HCT116 (cell line): Measurements from ENCODE around the gene WHRN. TPM values are rescaled to one million over a fixed set of nuclear protein-coding genes. Genes with fewer than 3 reads are reported as not detected.

Source experiments
- ATAC-seq: fragments of 200-7000 bp; cut with Tn5 transposase; 2 replicates; pipeline ENCODE4 v1.9.1; 2020; ENCODE audit warnings: mild to moderate bottlenecking, moderate library complexity
- BruUV-seq: library from RNA; stranded (reverse); fragments of 400-500 nt; replicated peaks from 2 replicates; lab custom pipeline; 2021; lab: Mats Ljungman, UMichigan
- CTCF ChIA-PET: fragments of 300-600 bp; sonication (Branson Sonifier 250); formaldehyde crosslinking; loops from one replicate; lab custom pipeline; 2021; ENCODE audit warnings: antibody characterized with exemption; lab: Charles Lee
- POLR2A ChIA-PET: fragments of 300-600, 350-600 bp; sonication (Branson Sonifier 250); formaldehyde crosslinking; loops from one replicate; lab custom pipeline; 2021; ENCODE audit warnings: antibody characterized with exemption; lab: Charles Lee
- RAD21 ChIA-PET, 2 experiments: fragments of 300-600 bp; sonication (Branson Sonifier 250); formaldehyde crosslinking; loops; one replicate each; lab custom pipeline; 2023; ENCODE audit warnings: low total read pairs in 2 of 2; ENCODE audit not compliant: uncharacterized antibody in 2 of 2, unreplicated experiment in 2 of 2, low non-redundant PET in 1 of 2; lab: Charles Lee
- DNase-seq: peaks from one replicate; pipeline ENCODE4 v3.0.0-alpha.2; 2010; ENCODE audit warnings: low read depth, low spot score
- H2AFZ ChIP-seq: fragments of 200-600 bp; shearing (Covaris generic), sonication (generic); 2 replicates; pipeline ENCODE4 v1.6.1; 2017; ENCODE audit warnings: low read depth, mixed run types, mixed read lengths, antibody characterized with exemption, low read length; ENCODE audit not compliant: poor library complexity, severe bottlenecking
- H3K27ac ChIP-seq: 2 replicates; pipeline ENCODE4 v1.5.1; 2012; ENCODE audit warnings: low read depth, low read length
- H3K27me3 ChIP-seq: fragments of 200-600 bp; sonication (generic); 2 replicates; pipeline ENCODE4 v1.6.1; 2016; ENCODE audit warnings: mixed run types, low read length, mixed read lengths; ENCODE audit not compliant: insufficient read depth
- H3K36me3 ChIP-seq, 2 experiments: fragments of 200-500 bp in 1 of 2; fragments of 200-600 bp in 1 of 2; sonication (Bioruptor generic) in 1 of 2; sonication (generic) in 1 of 2; 2 replicates each; pipeline versions ENCODE4 v1.5.1 to v1.6.1; 2014 to 2016; ENCODE audit warnings: low read length in 2 of 2, inconsistent platforms in 1 of 2, mixed read lengths in 1 of 2, mixed run types in 1 of 2; ENCODE audit not compliant: insufficient read depth in 2 of 2, control insufficient read depth in 1 of 2
- H3K4me1 ChIP-seq, 2 experiments: fragments of 200-600 bp in 1 of 2; sonication (generic) in 1 of 2; 2 replicates each; pipeline versions ENCODE4 v1.5.1 to v1.6.1; 2012 to 2017; ENCODE audit warnings: low read length in 2 of 2, inconsistent platforms in 1 of 2, mild to moderate bottlenecking in 1 of 2, mixed read lengths in 1 of 2, mixed run types in 1 of 2, moderate library complexity in 1 of 2; ENCODE audit not compliant: insufficient read depth in 2 of 2, control insufficient read depth in 1 of 2
- H3K4me2 ChIP-seq: fragments of 200-600 bp; sonication (generic); 2 replicates; pipeline ENCODE4 v1.6.1; 2017; ENCODE audit warnings: mixed run types, low read length, mixed read lengths
- H3K4me3 ChIP-seq, 2 experiments: fragments of 200-600 bp in 1 of 2; sonication (generic) in 1 of 2; replicated peaks in 1 of 2; 2 replicates each; pipeline ENCODE4 v1.5.1; 2011 to 2016; ENCODE audit warnings: low read length in 2 of 2, control low read depth in 1 of 2, low read depth in 1 of 2, mild to moderate bottlenecking in 1 of 2, mixed read lengths in 1 of 2, mixed run types in 1 of 2
- H3K79me2 ChIP-seq: fragments of 200-600 bp; sonication (generic); 2 replicates; pipeline ENCODE4 v1.6.1; 2017; ENCODE audit warnings: mild to moderate bottlenecking, mixed run types, low read length, moderate library complexity, mixed read lengths; ENCODE audit not compliant: insufficient read depth
- H3K9ac ChIP-seq: fragments of 200-600 bp; sonication (generic); 2 replicates; pipeline ENCODE4 v1.6.1; 2016; ENCODE audit warnings: low read length, mixed read lengths
- H3K9me2 ChIP-seq: fragments of 200-600 bp; sonication (generic), shearing (Covaris generic); 2 replicates; pipeline ENCODE4 v1.6.1; 2017; ENCODE audit warnings: mixed run types, mild to moderate bottlenecking, moderate library complexity; ENCODE audit not compliant: insufficient read depth
- H3K9me3 ChIP-seq, 2 experiments: fragments of 200-500 bp in 1 of 2; fragments of 200-600 bp in 1 of 2; sonication (Bioruptor generic) in 1 of 2; sonication (generic) in 1 of 2; 2 replicates each; pipeline ENCODE4 v1.6.1; 2014 to 2017; ENCODE audit warnings: low read length in 2 of 2, mixed read lengths in 2 of 2, inconsistent platforms in 1 of 2, low read depth in 1 of 2, mild to moderate bottlenecking in 1 of 2, mixed run types in 1 of 2, moderate library complexity in 1 of 2; ENCODE audit not compliant: control insufficient read depth in 1 of 2, insufficient read depth in 1 of 2
- H4K20me1 ChIP-seq: fragments of 200-600 bp; sonication (generic), shearing (Covaris generic); 2 replicates; pipeline ENCODE4 v1.6.1; 2017; ENCODE audit warnings: mixed run types, mild to moderate bottlenecking, moderate library complexity; ENCODE audit not compliant: insufficient read depth
- CTCF ChIP-seq, 3 experiments: fragments of 200-600 bp in 1 of 3; sonication (generic) in 1 of 3; IDR thresholded peaks in 2 of 3; conservative IDR thresholded peaks in 1 of 3; 2 replicates each; pipeline ENCODE4 v1.5.1; 2012 to 2017; ENCODE audit warnings: low read depth in 2 of 3, low read length in 2 of 3, antibody characterized with exemption in 1 of 3, borderline replicate concordance in 1 of 3, control low read depth in 1 of 3, mild to moderate bottlenecking in 1 of 3, mixed read lengths in 1 of 3, mixed run types in 1 of 3, moderate library complexity in 1 of 3; ENCODE audit not compliant: insufficient read depth in 1 of 3
- ELF1 ChIP-seq: IDR thresholded peaks from 2 replicates; pipeline ENCODE4 v1.6.1; 2012; ENCODE audit warnings: low read depth, borderline replicate concordance
- EZH2 ChIP-seq: fragments of 200-600 bp; sonication (generic); IDR thresholded peaks from 2 replicates; pipeline ENCODE4 v1.6.1; 2017; ENCODE audit warnings: antibody characterized with exemption, mixed run types
- FOSL1 ChIP-seq: IDR thresholded peaks from 2 replicates; pipeline ENCODE4 v1.6.1; 2012; ENCODE audit warnings: low read depth
- RAD21 ChIP-seq: IDR thresholded peaks from 2 replicates; pipeline ENCODE4 v1.6.1; 2012; ENCODE audit warnings: low read depth, mild to moderate bottlenecking
- SIN3A ChIP-seq: IDR thresholded peaks from 2 replicates; pipeline ENCODE4 v1.6.1; 2012; ENCODE audit warnings: low read depth
- SP1 ChIP-seq: IDR thresholded peaks from 2 replicates; pipeline ENCODE4 v1.6.1; 2012; ENCODE audit warnings: low read depth
- SRF ChIP-seq: IDR thresholded peaks from 2 replicates; pipeline ENCODE4 v1.6.1; 2012; ENCODE audit warnings: low read depth
- TCF7L2 ChIP-seq: IDR thresholded peaks from 2 replicates; pipeline ENCODE4 v1.7.0; 2011; ENCODE audit warnings: borderline replicate concordance, inconsistent platforms; ENCODE audit not compliant: insufficient read depth, insufficient read length; ENCODE audit errors: extremely low read depth
- YY1 ChIP-seq: IDR thresholded peaks from 2 replicates; pipeline ENCODE4 v1.6.1; 2011; ENCODE audit warnings: low read length, low read depth, moderate library complexity, mild to moderate bottlenecking; ENCODE audit not compliant: insufficient replicate concordance; ENCODE audit errors: extremely low read depth
- ZBTB33 ChIP-seq: IDR thresholded peaks from 2 replicates; pipeline ENCODE4 v1.6.1; 2011; ENCODE audit warnings: mild to moderate bottlenecking, low read length, moderate library complexity; ENCODE audit not compliant: insufficient replicate concordance; ENCODE audit errors: extremely low read depth
- ZNF274 ChIP-seq: fragments of 200-500 bp; sonication (Bioruptor generic); IDR thresholded peaks from 2 replicates; pipeline ENCODE4 v1.6.1; 2014; ENCODE audit warnings: mild to moderate bottlenecking, low read depth, low read length, inconsistent platforms
- intact Hi-C: fragments of 100-400 bp; cut with micrococcal nuclease; formaldehyde crosslinking; loops from 2 replicates; pipeline ENCODE4 v1.10.0; 2022
- total RNA-seq: library from RNA; stranded (reverse); gene quantifications from one replicate; pipeline ENCODE4 v1.2.1, GENCODE V29; 2021; ENCODE audit not compliant: unreplicated experiment

WHRN gene
- total RNA-seq, 1 experiment from 2014 or later: 12.8 TPM

GRCh38 chr9:114437401-114437893, 67.8 kb downstream of the WHRN start:
- no peak overlapping the region for H3K4me2 ChIP-seq
- intact Hi-C loops: loop anchor here (10.0 kb wide), 2 partner anchors 477 to 577 kb away; no protein-coding TSS in a partner anchor
- no peaks in the 10 kb centered on the region for H3K9me2 ChIP-seq
- no peak for DNase-seq
- POLR2A ChIA-PET: no interaction called here
- no peak for TF ChIP-seq TCF7L2
- TF ChIP-seq SRF: no peak
- TF ChIP-seq CTCF (IDR thresholded peaks at IDR 0.05 in 2 of 3, conservative IDR thresholded peaks at IDR 0.05 in 1 of 3; ENCODE audit: borderline replicate concordance in 1 of 3, insufficient read depth in 1 of 3, low read depth in 2 of 3, low read length in 2 of 3): no peak
- no peak for TF ChIP-seq ZNF274
- no peak for TF ChIP-seq RAD21
- TF ChIP-seq FOSL1: no peak
- no peak for TF ChIP-seq YY1
- TF ChIP-seq ELF1: no peak
- no peak for TF ChIP-seq EZH2
- TF ChIP-seq SIN3A: no peak
- TF ChIP-seq ZBTB33: no peak
- TF ChIP-seq SP1: no peak
- RAD21 ChIA-PET: no interaction called here
- H3K4me3 ChIP-seq: no peak overlapping the region
- H2AFZ ChIP-seq: no peak overlapping the region
- no peaks in the 10 kb centered on the region for H3K36me3 ChIP-seq
- H3K27ac ChIP-seq: no peak overlapping the region
- H3K4me1 ChIP-seq: no peaks in the 10 kb centered on the region
- no peaks in the 10 kb centered on the region for H3K79me2 ChIP-seq
- H3K9ac ChIP-seq: no peak overlapping the region
- CTCF ChIA-PET: interaction anchor here (1.0 to 6.7 kb wide), 3 partner anchors 32 to 231 kb away, joined by 3 to 48 read pairs (median 3); no protein-coding TSS in a partner anchor
- no peaks in the 10 kb centered on the region for H3K9me3 ChIP-seq
- no peaks in the 10 kb centered on the region for H3K27me3 ChIP-seq
- no TSS peak for BruUV-seq
- no peak for ATAC-seq
- no peaks in the 10 kb centered on the region for H4K20me1 ChIP-seq
